ENCODE data around the gene NUP37. TPM values are rescaled to one million over a fixed set of nuclear protein-coding genes. Genes with fewer than 3 reads are reported as not detected.

NUP37 gene
- total RNA-seq, 1 experiment from 2014 or later, result 72.4 TPM

GRCh38 chr12:102110782-102111181 lies 9.1 kb downstream of the NUP37 start:
- H3K36me3 ChIP-seq (ENCODE audit: low read depth), result peaks cover 45% of the 10 kb centered on the region
- CTCF ChIA-PET, result no interaction called here
- no peak for DNase-seq

GRCh38 chr12:102107970-102108369 lies 11.9 kb downstream of the NUP37 start:
- H3K4me2 ChIP-seq, result no peak overlapping the region
- H3F3A ChIP-seq (ENCODE audit: insufficient read depth, low read depth), result no peaks in the 10 kb centered on the region
- intact Hi-C loops (cut with micrococcal nuclease; ENCODE audit: unreplicated experiment), result no loop called here
- H3K36me3 ChIP-seq (ENCODE audit: low read depth), result peaks cover 30% of the 10 kb centered on the region; the same call in 1 of the 2 replicates
- no peak overlapping the region for H3K27ac ChIP-seq
- no peaks in the 10 kb centered on the region for H3K4me1 ChIP-seq (replicated peaks; ENCODE audit: insufficient read depth)
- no TSS peak for BruUV-seq (replicated peaks)
- H3K9me3 ChIP-seq (ENCODE audit: insufficient read depth, low read depth), result no peaks in the 10 kb centered on the region
- no peak overlapping the region for H3K4me3 ChIP-seq
- DNase-seq, result no peak
- CTCF ChIA-PET, result no interaction called here
- H4K20me1 ChIP-seq (ENCODE audit: insufficient read depth), result no peaks in the 10 kb centered on the region
- peaks cover 5% of the 10 kb centered on the region; the same call in 1 of the 2 replicates for H3K9me2 ChIP-seq (ENCODE audit: insufficient read depth)
- no peaks in the 10 kb centered on the region for H3K79me2 ChIP-seq (ENCODE audit: low read depth)
- no peak for TF ChIP-seq EZH2 (IDR thresholded peaks at IDR 0.05; ENCODE audit: low read depth)
- TF ChIP-seq CTCF (conservative IDR thresholded peaks at IDR 0.05), result no peak
- H3K27me3 ChIP-seq (ENCODE audit: insufficient read depth, low read depth), result no peaks in the 10 kb centered on the region
- H2AFZ ChIP-seq, result no peak overlapping the region
- POLR2A ChIA-PET (ENCODE audit: unreplicated experiment), result no interaction called here

More at GRCh38 chr12:102110782-102111181, 9.1 kb downstream of the NUP37 start:
- POLR2A ChIA-PET (ENCODE audit: unreplicated experiment), result no interaction called here
- Histone ChIP-seq H3K4me2 (no peak overlapping the region), H3K27ac (no peak overlapping the region), H3K79me2 (ENCODE audit: low read depth) (no peaks in the 10 kb centered on the region), H3K9me3 (ENCODE audit: insufficient read depth, low read depth) (no peaks in the 10 kb centered on the region), H4K20me1 (ENCODE audit: insufficient read depth) (no peaks in the 10 kb centered on the region), H3F3A (ENCODE audit: insufficient read depth, low read depth) (no peaks in the 10 kb centered on the region; the same call in 1 of the 2 replicates), H3K27me3 (ENCODE audit: insufficient read depth, low read depth) (no peaks in the 10 kb centered on the region), H3K9me2 (ENCODE audit: insufficient read depth) (no peaks in the 10 kb centered on the region), H2AFZ (no peak overlapping the region), H3K4me3 (no peak overlapping the region), H3K4me1 (replicated peaks; ENCODE audit: insufficient read depth) (no peaks in the 10 kb centered on the region)
- TF ChIP-seq CTCF (conservative IDR thresholded peaks at IDR 0.05) (no peak), EZH2 (IDR thresholded peaks at IDR 0.05; ENCODE audit: low read depth) (no peak)
- no TSS peak for BruUV-seq (replicated peaks)
- intact Hi-C loops (cut with micrococcal nuclease; ENCODE audit: unreplicated experiment), result no loop called here

GRCh38 chr12:102106905-102107304 lies 13.0 kb downstream of the NUP37 start:
- H3K9me3 ChIP-seq (ENCODE audit: insufficient read depth, low read depth), result no peaks in the 10 kb centered on the region
- intact Hi-C loops (cut with micrococcal nuclease; ENCODE audit: unreplicated experiment), result no loop called here
- H3K4me3 ChIP-seq, result no peak overlapping the region
- no TSS peak for BruUV-seq (replicated peaks)
- peaks cover 5% of the 10 kb centered on the region; the same call in 1 of the 2 replicates for H3K9me2 ChIP-seq (ENCODE audit: insufficient read depth)
- POLR2A ChIA-PET (ENCODE audit: unreplicated experiment), result no interaction called here
- H3K27me3 ChIP-seq (ENCODE audit: insufficient read depth, low read depth), result no peaks in the 10 kb centered on the region
- no peaks in the 10 kb centered on the region for H3K4me1 ChIP-seq (replicated peaks; ENCODE audit: insufficient read depth)
- H3K4me2 ChIP-seq, result no peak overlapping the region
- no peaks in the 10 kb centered on the region for H3F3A ChIP-seq (ENCODE audit: insufficient read depth, low read depth)
- TF ChIP-seq EZH2 (IDR thresholded peaks at IDR 0.05; ENCODE audit: low read depth) (no peak), CTCF (conservative IDR thresholded peaks at IDR 0.05) (no peak)
- H2AFZ ChIP-seq, result no peak overlapping the region
- H3K27ac ChIP-seq, result no peak overlapping the region
- peaks cover 28% of the 10 kb centered on the region; the same call in 1 of the 2 replicates for H3K36me3 ChIP-seq (ENCODE audit: low read depth)
- no peaks in the 10 kb centered on the region for H4K20me1 ChIP-seq (ENCODE audit: insufficient read depth)
- no peaks in the 10 kb centered on the region for H3K79me2 ChIP-seq (ENCODE audit: low read depth)
- DNase-seq, result no peak
- CTCF ChIA-PET, result no interaction called here

All from PC-9 (cell line).